Prostate gland (tissue), 2 donors: ENCODE results near the gene NET1.

Source experiments
- POLR2A ChIP-seq: fragments of 450-650 bp; IDR thresholded peaks from one replicate; pipeline ENCODE4 v1.6.1; 2016; ENCODE audit warnings: antibody characterized with exemption, mild to moderate bottlenecking
- TF ChIP-seq, protein P1 (sequence below), 4 experiments: fragments of 200-600 bp in 2 of 4; fragments of 450-650 bp in 2 of 4; sonication (generic) in 2 of 4; IDR thresholded peaks; 1 replicate in 3 of 4; 2 replicates in 1 of 4; pipeline ENCODE4 v1.5.1; 2016 to 2019; ENCODE audit warnings: antibody characterized with exemption in 4 of 4, mild to moderate bottlenecking in 2 of 4, moderate library complexity in 2 of 4

DNA sequence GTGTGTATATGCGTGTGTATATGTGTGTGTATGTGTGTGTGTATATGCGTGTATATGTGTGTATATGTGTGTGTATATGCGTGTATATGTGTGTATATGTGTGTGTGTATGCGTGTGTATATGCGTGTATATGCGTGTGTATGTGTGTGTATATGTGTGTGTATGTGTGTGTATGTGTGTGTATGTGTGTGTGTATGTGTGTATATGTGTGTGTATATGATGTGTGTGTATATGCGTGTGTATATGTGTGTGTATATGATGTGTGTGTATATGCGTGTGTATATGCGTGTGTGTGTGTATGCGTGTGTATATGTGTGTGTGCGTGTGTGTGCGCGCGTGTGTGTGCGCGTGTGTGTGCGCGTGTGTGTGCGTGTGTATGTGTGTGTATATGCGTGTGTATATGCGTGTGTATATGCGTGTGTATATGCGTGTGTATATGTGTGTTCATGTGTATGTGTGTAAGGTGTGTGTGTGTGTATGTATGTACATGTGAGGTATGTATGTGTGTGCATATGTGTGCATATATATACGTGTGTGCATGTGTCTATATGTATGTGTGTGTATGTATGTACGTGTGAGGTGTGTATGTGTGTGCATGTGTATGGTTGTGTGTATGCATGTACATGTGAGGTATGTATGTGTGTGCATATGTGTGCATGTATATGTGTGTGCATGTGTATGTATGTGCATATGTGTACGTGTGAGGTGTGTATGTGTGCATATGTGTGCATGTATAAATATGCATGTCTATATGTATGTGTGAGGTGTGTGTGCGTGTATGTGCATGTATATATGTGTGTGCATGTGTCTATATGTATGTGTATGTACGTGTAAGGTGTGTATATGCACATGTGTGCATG is 41.6 kb upstream of the NET1 start:
- TF ChIP-seq POLR2A = no peak
- TF ChIP-seq, protein P1, sequence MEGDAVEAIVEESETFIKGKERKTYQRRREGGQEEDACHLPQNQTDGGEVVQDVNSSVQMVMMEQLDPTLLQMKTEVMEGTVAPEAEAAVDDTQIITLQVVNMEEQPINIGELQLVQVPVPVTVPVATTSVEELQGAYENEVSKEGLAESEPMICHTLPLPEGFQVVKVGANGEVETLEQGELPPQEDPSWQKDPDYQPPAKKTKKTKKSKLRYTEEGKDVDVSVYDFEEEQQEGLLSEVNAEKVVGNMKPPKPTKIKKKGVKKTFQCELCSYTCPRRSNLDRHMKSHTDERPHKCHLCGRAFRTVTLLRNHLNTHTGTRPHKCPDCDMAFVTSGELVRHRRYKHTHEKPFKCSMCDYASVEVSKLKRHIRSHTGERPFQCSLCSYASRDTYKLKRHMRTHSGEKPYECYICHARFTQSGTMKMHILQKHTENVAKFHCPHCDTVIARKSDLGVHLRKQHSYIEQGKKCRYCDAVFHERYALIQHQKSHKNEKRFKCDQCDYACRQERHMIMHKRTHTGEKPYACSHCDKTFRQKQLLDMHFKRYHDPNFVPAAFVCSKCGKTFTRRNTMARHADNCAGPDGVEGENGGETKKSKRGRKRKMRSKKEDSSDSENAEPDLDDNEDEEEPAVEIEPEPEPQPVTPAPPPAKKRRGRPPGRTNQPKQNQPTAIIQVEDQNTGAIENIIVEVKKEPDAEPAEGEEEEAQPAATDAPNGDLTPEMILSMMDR (IDR thresholded peaks at IDR 0.05) = no peak
